Sigmoid colon (tissue), 4 donors: Measurements from ENCODE around the gene PPP1R7.

Experiments used
- CTCF ChIP-seq, 4 experiments: fragments of 450-650 bp in 3 of 4; fragments of 200-600 bp in 1 of 4; IDR thresholded peaks; one replicate each; pipeline ENCODE4 v1.5.1; 2016 to 2019; ENCODE audit warnings: antibody characterized with exemption in 4 of 4, mild to moderate bottlenecking in 3 of 4, moderate library complexity in 2 of 4
- POLR2A ChIP-seq, 2 donors: fragments of 450-650 bp; IDR thresholded peaks; one replicate each; pipeline ENCODE4 v1.6.1; 2016; ENCODE audit warnings: antibody characterized with exemption in 2 of 2, mild to moderate bottlenecking in 2 of 2, moderate library complexity in 2 of 2
- POLR2AphosphoS5 ChIP-seq, 4 donors: sonication (generic); formaldehyde crosslinking; IDR thresholded peaks; one replicate each; pipeline ENCODE4 v1.6.1; 2017; ENCODE audit warnings: antibody characterized with exemption in 4 of 4

GRCh38 chr2:241188361-241189092 is 38.3 kb downstream of the PPP1R7 start, which contains the start of gene ANO7:
- TF ChIP-seq CTCF (IDR thresholded peaks at IDR 0.05) (no peak), POLR2A (IDR thresholded peaks at IDR 0.05) (no peak), POLR2AphosphoS5 (IDR thresholded peaks at IDR 0.05) (no peak)
